GM12875 (cell line): ENCODE data around the gene SERPINA5.

Source experiments
- H3K4me3 ChIP-seq: one replicate; pipeline ENCODE4 v1.5.1; 2011; ENCODE audit warnings: low read depth, low read length, control low read depth
- TF ChIP-seq, protein P1 (sequence below): IDR thresholded peaks from 2 replicates; pipeline ENCODE4 v1.5.1; 2011; ENCODE audit warnings: low read depth, mild to moderate bottlenecking, control low read depth, inconsistent platforms, low read length, moderate library complexity, borderline replicate concordance; ENCODE audit not compliant: insufficient read depth

The SERPINA5 gene

DNA sequence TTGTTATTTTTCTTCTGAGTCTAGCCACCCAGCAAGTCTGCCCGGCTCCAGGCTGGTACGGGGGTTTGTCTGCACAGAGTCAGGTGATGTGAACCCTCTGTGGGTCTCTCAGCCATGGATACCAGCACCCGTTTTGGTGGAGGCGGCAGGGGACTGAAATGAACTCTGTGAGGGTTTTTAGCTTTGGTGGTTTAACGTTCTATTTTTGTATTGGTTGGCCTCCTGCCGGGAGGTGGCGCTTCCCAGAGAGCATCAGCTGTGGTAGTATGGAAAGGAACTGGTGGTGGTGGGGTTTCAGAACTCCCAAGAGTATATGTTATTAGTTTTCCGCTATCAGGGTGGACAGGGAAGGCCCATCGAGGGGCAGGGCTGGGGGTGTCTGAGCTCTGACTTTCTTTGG is 25.2 kb upstream of the SERPINA5 start:
- no peak overlapping the region for H3K4me3 ChIP-seq
- TF ChIP-seq, protein P1, sequence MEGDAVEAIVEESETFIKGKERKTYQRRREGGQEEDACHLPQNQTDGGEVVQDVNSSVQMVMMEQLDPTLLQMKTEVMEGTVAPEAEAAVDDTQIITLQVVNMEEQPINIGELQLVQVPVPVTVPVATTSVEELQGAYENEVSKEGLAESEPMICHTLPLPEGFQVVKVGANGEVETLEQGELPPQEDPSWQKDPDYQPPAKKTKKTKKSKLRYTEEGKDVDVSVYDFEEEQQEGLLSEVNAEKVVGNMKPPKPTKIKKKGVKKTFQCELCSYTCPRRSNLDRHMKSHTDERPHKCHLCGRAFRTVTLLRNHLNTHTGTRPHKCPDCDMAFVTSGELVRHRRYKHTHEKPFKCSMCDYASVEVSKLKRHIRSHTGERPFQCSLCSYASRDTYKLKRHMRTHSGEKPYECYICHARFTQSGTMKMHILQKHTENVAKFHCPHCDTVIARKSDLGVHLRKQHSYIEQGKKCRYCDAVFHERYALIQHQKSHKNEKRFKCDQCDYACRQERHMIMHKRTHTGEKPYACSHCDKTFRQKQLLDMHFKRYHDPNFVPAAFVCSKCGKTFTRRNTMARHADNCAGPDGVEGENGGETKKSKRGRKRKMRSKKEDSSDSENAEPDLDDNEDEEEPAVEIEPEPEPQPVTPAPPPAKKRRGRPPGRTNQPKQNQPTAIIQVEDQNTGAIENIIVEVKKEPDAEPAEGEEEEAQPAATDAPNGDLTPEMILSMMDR, result no peak

DNA sequence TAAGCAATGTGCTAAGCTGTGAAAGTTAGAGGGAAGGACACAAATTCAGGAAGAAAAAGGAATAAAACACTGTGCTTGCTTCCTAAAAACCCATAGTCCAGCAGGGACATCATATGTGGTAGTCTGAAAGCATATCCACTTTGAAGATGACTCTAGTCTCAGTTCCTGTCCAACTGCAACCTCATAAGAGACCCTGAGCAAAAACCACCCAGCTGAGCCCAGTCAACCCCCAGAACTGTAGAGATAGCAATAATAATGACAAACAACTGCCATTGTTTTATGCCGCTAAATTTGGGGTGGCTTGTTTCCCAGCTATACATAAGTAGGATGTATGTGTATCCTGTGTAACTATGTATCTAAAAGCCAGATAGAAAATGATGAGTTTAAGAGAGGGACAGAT is 23.9 kb upstream of the SERPINA5 start:
- TF ChIP-seq, protein P1, result no peak
- no peak overlapping the region for H3K4me3 ChIP-seq

DNA sequence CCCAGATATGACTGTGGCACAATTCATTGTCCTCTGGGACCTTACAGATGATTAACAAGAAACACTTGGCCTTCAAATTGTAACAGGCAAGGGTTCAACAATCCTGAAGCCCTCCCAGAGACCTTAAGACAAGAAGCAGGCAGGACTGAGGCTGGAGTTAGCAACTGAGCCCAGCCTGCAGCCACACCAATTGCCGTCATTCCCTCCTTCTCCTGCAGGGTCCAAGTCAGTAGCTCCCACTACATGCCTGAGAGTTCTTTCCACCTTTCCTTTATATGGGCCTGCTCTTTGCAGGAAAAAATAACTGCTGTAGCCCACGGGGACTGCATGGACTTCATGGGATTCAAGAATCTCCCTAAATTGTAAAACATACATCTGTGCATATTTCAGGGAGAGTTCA is 22.4 kb upstream of the SERPINA5 start:
- TF ChIP-seq, protein P1, result no peak
- no peak overlapping the region for H3K4me3 ChIP-seq

DNA sequence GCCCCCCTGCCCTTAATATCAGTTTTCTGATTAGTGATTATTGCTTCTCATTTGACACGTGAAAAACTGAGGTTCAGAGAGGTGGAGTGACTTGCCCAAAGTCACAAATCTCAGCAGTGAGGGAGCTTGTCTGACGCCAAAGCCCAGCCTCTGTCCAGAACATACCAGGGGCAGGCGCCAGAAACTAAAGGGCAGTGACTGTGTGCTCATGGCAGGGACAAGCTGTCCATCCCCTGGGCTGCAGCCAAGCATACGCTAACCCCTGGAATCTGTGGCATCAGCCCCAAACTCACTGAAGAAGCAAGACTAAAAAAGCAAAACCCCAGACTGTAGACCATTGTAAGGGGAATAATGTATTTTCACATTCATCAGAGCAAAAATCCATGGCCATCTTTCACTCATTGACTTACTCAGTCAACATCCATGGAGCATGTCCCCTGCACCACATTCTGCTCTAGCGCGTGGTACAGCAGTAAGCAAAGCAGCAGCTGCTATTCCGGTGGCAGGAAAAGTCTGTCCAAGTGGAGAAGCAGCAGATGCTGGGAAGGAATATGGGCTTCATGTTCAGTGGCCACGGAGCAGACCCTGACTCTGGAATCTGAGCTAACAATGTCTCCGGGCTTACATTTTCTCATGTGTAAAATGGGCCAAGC is 21.5 kb upstream of the SERPINA5 start:
- TF ChIP-seq, protein P1, result no peak
- H3K4me3 ChIP-seq, result no peak overlapping the region

DNA sequence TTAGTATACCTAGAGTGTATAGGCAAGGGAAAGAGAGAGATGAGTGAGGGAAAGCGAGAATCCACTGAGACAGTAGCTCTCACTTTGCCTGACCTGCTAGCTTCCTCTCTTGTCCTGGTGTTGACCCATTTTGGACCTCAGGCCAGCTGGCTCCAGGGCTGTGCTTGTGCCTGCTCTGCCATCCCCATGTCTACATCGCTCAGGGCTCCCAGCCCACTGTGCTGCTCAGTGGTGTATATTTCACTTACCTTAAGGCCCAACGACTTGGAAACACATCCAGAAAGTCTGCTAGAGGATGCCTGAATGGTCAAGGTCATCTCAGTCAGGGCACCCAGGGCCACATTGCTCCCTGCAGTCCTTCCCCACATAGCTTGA is 20.9 kb upstream of the SERPINA5 start:
- no peak overlapping the region for H3K4me3 ChIP-seq
- TF ChIP-seq, protein P1, result no peak

DNA sequence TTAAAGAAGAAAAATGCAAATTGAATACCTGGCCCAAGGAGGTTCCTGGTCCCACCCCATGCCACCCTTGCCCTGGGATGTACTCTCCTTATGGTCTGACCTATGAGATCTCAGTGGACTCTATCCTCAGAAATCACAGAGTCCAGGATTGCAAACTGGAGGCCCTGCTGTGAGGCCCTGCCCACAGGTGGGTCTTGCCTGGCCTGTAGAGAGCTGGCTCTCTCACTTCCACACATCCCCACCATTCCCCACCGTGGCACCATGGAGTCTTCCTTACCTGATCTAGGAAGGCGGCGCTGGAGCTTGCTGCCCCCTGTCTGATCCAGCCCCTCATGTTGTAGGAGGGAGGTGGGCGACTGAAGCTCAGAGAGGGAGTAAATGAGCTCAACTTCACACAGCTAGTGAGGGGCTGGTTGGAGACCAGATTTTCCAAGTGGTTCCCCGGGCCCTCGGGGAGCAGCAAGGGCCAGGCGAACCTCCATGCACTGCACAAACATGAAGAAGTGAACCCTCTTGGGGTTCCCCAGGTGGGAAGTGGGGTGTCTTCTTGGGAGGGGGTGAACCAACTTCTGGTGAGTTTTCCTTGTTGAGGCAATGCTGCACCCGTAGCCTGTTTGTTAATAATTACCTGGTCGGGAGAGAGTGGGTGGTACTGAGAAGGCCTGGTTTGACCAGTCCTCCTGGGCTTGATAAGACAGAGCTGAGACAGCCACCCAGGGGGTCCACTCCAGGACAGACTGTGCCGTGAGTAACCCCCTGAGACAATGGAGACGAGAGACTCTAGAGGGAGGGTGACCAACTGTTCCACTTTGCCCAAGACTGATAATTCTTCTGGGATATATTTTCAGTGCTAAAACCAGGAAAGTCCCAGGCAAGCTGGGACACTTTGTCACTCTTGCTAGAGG is 20.2 kb upstream of the SERPINA5 start, which contains the start of gene SERPINA4:
SERPINA4 (plus strand) TSS at position 692 of the 905 bp plus-strand sequence. CDS start 2,041 bp downstream, outside the sequence.
- TF ChIP-seq, protein P1, result no peak
- no peak within 1 kb of the TSS for H3K4me3 ChIP-seq
